22Rv1 (cell line): Measurements from ENCODE around the gene MED27.

Source experiments
- CTCF ChIP-seq: fragments of 450-650 bp; IDR thresholded peaks from 2 replicates; pipeline ENCODE4 v1.5.1; 2017; ENCODE audit warnings: mild to moderate bottlenecking
- ZFX ChIP-seq: fragments of 450-650 bp; IDR thresholded peaks from 2 replicates; pipeline ENCODE4 v1.6.1; 2017; ENCODE audit warnings: antibody characterized with exemption, borderline replicate concordance

DNA sequence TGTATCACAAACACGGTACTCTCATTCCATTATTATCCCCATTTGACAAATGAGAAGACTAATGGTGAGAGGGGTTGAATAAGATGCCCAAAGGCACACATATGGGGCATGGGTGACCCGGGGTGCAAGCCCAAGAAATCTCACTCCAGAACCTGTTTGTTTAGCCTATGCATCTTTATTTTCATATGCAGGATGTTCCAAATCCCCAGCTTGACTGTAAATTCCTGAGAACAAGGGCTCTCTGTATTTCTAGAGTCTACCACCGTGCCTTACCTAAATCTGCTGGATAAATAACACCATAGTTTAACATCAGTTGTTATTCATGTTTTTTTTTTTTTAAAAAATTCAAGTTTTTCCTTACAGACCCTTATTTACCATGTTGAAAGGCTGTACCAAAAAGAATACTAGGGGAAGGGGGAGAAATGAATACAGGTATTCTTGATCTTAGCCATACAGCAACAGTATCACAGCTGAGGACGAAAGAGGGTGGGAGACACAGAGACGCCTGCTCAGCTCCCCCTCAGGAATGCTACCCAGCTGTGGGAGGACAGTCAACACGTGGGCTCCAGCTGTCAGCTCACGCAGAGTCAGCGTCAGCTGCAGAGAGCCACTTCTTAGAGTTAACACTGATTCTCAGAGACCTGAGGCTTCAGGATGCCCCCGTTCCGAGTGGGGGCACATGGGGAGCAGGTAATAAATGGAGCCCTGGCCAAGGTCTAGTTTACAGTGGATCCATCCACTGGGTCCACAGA is 86.6 kb downstream of the MED27 start:
- no peak for TF ChIP-seq CTCF
- no peak for TF ChIP-seq ZFX
